HG03066 (cell line): ENCODE measurements around the gene TGFB3.

Experiments used
- ATAC-seq: cut with Tn5 transposase; IDR thresholded peaks from one replicate; pipeline ENCODE4 v1.9.1; 2021; ENCODE audit warnings: low read depth; ENCODE audit not compliant: unreplicated experiment

The TGFB3 gene

DNA sequence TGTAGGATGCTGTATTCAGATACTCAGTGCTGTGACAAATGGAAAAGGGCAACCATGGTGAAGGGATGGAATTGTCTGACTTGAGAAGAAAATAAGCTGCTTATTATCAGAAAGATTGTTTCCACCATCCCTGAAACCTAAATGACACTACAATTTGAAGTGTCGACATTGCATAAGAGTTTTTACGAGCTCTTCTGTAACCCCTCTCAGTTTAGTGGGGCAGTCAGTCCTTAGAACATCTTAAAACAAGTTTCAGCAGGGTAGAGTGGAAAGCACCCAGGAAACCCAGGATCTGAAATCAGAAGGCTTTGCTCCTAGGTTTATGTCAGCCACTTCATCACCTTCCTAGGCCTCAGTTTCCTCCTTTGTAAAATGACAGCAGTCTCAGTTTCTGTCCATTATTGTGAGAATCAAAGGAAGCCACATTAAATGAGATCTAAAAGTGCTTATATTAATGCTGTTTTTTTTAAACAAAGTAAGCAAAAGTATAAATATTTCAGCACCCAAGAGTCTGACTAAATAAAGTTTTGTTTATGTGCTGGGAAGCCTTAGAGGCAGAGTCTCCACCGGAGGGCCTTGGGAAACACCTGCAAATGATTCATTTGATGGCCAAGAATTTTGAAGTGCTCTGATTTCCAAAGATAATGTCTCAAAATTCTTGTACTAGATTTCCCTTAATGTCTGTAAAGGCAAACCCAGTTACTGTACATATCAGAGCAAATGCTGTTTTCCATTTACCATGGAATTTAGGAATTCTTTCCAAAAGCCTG lies 5.6 kb upstream of the TGFB3 start:
- no peak for ATAC-seq

DNA sequence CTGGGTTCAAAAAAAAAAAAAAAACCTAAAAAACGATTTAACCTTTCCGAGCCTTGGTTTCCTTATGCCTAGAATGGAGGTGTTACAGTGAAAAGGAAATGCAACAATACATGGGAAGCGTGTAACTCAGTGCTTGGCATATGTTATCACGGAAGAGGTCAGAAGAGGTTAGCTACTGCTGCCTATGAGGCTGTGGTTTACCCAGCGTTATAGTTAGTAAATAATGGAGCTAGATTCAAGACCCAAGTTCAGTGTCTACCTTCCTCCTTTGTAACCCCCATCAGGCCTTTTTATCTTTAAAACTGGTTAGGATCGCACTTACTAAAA lies 4.6 kb upstream of the TGFB3 start:
- ATAC-seq, result no peak

DNA sequence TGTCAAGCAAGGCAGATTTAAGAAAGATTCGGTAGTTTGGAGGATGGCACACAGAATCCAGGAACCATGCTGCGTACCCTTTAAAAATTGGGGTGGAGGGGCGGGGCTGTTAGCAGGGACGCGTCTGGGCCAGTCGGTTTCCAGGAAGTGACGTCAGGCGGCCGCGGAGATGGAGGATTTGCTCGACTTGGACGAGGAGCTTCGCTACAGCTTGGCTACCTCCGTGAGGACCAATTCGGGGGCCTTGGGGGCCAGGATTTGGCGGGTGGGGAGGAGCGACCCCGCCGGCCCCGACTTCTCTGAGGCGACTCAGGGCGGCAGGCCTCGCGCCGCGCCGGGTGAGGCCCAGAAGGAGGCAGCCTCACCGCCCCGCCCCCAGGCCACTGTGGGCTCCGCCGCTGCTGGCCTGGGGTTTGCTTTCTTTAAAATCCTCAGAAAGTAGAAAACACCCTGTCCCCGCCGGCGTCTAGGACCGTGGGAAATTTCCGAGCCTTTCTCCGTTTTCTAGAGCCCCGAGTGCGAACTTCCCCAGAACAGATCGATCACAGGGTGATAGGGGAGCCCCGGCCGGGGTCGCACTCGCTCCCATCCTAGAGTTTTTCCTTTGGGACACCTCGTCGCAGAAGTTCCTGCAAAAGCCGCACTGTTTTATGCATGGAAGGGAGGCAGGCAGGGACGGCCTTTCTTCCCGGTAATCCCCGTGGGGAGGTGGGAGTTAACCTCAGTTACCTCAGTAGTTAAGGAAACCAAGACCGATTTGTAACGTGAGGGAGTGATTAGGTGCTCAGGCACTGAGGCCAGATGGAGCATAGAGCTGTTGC lies 4.0 kb upstream of the TGFB3 start, which contains the start of gene IFT43:
Gene IFT43, plus strand, starts transcription at position 146 of the 821 bp plus-strand sequence. Its CDS starts 24 bp downstream, at position 170.
- ATAC-seq, result peak; percentile 59

DNA sequence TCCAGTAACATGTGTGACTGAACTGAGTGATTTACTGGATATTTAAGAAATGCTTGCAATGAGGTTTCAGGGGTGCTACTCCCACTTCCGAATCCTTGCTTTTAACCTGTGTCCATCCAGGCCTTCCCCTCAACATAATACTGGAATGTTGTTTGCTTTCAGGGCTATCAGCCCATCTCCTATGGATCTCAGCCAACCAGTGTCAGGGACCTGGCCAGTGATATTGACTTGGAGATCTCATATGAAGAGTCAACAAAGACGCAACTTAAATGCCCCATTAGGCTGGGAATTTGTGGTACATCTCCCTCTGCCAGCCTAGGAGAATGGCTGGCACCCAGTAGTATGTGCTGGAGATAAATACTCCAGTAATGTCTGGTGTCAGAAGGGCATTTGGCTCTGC lies 2.9 kb upstream of the TGFB3 start:
- ATAC-seq, result no peak

DNA sequence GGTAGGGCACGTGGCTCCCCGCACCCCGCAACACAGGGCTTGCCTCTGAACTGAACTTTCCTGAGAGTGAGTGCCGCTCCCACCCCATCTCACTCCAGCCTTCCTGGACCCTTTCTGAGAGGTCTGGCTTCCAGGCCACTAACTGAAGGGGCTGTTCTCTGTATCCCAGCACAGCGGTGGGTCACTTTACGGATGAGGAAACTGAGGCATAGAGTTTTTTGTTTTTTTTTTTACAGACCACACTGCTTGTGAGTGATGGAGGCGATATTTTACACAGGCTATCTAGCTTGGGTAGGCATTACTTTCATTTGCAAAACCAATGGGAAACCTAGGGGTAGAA lies 1.2 kb upstream of the TGFB3 start:
- ATAC-seq, result no peak

DNA sequence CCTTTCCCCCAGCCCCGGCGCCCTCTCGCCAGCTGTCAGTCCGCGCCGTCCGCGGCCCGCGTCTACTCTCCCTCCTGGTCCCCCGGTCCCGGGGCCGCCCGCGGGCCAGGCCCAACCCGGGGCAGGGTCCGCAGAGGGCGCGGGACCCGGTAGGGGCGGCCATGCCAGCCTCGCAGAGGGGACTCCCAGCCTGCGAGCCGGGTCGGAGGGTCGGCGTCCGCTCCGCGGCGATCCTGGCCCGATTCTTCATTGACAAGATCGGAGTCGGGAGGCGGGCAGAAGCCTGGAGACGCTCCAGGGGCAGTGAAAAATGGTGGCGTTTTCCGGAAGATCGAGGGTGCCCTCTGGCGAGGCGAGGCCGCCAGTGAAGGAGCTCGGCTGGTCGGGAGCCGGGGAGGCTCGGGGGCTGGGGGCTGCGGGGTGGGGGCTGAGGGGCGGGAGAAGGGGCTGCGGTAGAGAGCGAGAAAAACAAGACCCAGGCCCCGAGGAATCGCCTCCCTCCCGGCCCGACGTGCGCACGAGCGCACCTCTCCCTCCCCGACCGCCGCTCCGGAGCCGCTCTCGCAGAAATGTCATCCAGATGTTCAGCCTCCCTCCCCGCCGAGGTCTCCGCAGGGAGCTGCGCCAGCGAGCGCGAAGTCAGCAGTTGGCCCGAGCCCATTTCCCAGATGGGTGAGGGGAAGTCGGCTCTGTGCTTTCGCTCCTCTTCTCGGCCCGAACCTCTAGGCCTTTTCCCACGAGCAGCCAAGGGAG lies 647 bp upstream of the TGFB3 start:
- no peak for ATAC-seq

DNA sequence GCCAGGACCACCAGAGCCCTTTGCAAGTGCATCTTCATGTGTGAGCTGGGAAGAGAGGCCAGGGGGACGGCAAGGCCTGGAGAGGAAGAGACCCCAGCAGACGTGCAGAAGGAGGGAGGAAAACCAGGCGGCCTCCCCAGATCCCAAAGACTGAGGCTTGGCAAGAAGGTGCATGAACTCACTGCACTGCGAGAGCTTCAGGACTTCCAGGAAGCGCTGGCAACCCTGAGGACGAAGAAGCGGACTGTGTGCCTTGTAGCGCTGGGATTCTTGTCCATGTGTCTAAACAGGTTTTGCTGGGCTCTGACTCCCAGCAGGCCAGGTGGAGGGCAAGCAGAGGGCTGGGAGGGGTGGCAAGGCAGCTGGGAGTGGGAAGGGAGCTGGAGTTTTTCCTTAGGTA lies 939 bp downstream of the TGFB3 start:
- no peak for ATAC-seq

DNA sequence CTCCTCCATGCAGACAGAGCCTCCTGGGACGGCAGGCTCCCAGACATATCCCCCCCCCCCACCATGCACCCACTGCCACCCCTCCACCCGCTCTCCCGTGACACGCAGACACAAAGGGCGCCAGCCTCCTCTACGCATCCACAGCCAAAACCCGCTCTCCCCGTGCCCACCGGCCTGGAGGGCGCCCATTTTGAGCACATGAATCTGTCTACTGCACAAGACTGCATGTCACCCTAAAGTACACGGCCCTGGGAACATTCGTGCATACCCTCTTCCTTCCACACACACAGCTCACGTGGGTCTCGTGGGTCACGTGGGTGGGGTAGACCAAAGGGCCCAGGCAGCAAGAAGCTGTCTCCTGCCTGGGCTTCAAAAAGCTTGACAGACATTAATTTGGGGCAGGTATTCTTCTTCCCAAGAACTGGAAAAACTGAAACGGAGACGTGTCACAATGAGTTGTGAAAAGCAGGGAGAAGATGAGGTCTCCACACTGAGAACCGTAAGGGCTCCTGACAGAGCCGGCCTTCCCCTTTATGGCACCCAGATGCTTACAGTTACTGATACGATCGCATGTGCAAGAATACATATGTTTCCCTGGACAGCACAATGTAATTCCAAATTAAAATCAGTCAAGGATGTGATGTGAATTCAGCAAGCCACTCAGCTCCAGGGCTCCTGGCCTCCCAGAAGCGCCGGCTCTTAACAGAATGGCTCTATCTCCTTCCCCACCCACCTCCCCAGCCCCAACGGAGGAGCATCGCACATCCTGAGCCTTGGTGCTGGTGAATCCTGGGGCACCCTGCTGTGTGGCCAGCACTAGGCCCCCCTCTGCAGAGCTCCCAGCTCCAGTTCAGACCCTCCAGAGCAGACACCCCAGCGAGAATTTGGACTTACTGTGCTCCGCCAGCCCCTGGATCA lies 1.9 kb downstream of the TGFB3 start:
- no peak for ATAC-seq

DNA sequence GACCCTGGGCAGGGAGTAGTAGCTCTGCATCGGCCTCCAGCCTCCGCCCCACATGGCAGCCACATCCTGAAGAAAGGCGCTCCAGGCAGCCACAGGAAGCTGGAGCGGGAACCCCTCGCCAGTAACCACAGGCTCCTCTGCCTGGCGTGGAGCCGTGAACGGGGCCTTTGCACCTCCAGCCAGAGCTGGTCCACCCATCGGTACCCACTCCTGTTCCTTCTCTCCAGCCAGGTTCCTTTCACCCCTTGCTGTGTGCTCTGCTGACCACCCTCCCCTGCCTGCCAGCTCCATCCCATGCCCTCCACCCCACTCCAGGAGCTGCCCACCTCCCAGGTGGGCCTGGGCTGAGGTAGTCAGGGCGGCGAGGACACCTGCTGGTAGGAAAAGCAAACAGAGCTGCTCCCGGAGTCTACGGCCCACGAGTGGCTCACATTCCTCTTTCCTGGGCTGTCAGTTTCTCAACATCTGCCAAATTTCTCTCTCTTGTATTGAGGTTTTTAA lies 2.7 kb downstream of the TGFB3 start:
- ATAC-seq, result no peak

DNA sequence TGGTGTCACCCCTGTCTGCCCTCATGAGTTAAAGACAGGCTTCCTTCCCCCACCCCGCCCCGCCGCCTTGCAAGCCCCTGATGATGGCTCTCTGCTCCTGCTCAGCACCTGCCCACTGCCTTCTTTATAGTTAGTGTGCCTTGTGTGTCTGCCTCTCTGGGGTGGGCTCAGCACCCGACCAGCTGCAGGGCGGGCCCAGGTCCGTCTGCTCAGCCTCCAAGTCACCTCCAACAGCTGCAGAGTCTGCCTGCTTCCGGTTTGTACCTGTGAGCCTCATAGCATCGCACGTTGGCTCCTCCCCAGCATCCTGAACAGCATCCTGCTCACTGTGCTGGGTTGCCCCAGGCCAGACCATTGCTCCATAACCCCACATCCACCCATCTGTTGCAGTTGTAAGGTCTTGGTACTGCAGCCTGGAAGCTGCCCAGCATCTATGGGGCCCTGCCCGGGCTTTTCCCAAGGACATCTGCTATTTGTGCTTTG lies 3.5 kb downstream of the TGFB3 start:
- ATAC-seq, result no peak

DNA sequence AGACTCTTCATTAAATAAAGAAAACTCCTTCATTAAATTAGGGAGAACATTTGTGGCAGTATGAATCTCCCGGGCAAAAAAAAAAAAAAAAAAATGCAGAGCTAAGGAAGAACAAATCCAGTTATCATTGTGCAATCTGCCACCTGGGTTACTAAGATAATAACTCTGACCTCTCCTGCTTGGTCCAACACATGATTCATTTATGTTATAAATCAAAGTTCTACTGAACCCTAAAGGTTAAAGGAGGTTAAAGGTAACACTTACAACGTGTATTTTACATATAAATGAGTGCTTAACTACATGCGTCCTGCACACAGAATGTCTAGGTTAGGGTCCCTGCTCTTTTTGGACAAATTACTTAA lies 4.2 kb downstream of the TGFB3 start:
- ATAC-seq, result no peak

DNA sequence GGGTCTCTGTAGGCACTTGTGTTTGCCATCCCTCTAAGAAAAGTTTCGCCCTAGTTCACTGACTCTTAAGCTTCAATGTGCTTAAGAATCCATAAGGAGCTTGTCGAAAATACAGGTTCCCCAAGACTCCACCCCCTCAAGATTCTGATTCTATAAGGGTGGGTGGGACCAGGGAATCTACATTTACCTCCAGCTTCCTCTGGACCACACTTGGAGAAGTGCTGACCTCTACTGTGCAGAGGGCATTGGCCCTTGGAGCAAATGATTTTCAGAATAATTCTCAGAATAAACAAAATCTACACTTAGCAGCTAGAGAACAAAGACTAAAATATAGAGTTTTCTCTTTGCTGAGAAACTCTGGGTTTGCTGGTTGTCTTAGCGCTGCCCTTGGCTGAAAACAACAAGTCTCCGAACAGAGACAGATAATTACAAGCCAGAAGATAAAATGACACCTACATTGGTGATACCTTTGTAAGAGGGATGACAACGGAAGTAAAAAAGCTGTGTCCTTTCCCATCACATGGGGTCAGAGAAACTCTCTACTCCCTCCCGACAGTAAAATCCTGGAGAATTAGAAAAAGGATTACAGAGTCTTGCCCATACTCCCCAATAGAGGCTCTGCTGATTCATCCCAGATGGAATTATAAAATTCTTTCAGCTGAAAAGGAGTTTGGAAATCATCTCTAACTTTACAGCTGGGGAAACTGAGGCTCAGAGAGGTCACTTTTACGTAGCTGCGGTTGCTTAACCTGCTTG lies 4.8 kb downstream of the TGFB3 start:
- ATAC-seq, result no peak

DNA sequence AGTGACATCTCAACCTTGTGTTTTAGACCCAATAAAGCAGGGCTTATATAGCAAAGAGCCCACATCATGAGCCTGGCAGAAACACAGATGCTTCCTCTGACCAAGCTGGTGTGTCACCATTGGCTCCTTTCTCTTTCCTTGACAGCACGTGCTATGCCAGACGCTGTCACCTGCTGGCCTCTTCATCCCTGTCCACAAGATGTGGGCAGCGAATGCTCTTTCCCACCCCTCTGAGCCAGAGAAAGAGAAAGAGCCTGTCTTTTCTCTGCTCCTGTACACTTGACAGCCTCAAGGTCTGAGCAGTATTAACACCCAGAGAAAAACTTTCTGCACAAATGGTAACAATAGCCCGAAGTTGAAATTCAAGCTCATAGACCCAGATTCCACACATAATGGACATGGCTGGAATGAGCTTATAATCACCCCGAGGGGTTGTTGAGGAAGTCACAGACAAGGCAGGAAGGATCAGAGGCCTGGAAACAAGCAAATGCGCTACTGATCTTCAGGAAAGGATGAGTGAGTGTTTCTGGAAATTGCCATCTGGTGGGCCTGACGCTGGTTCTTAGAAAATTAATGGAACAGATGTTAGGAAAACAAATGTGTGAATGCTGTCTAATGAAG lies 8.9 kb downstream of the TGFB3 start:
- no peak for ATAC-seq

DNA sequence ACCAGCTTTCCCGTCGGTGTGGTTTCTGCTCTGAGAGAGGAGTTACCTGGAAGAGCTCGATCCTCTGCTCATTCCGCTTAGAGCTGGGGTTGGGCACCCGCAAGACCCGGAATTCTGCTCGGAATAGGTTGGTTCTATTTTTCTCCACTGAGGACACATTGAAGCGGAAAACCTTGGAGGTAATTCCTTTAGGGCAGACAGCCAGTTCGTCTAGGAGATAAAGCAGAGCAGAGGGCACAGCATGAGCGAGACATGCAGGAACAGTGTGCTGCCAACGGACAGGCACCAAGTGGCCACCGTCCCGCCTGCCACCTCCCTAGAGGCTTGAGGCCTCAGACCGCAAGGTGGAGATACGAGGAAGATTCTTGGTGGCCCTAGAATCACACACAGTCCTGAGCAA lies 10.3 kb downstream of the TGFB3 start:
- ATAC-seq, result no peak

DNA sequence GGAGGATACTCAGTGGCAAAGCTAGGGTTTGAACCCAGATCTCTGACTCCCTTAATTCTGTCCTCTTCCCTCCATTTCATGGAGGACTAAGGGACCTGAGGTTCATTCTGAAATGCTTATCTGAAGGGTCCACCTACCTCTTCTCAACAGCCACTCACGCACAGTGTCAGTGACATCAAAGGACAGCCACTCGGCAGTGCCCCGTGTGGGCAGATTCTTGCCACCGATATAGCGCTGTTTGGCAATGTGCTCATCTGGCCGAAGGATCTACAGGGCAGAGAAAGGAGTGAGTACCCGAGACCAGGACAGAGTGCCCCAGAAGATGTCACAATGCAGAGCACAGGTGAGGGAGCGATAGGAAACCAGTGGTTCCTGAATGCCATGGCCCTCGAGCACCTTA lies 10.8 kb downstream of the TGFB3 start:
- no peak for ATAC-seq

DNA sequence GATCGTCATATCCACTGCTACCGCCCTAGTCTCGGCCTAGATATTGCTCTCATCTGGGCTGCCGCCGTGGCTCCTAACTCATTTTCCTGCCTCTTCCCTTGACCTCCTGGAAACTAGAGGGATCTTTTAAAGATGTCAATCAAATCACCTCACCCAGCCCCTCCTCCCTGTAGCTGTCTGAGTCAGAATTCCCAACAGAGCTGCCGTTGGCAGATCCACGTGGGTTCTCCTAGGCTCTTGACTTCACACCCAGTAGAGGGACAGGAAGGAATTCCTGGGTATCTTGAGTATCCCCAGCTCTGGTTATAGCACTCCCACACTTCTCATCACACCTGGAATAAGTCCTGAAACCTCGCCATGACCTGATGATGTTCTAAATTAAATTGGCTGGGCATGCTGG lies 11.9 kb downstream of the TGFB3 start:
- ATAC-seq, result no peak

DNA sequence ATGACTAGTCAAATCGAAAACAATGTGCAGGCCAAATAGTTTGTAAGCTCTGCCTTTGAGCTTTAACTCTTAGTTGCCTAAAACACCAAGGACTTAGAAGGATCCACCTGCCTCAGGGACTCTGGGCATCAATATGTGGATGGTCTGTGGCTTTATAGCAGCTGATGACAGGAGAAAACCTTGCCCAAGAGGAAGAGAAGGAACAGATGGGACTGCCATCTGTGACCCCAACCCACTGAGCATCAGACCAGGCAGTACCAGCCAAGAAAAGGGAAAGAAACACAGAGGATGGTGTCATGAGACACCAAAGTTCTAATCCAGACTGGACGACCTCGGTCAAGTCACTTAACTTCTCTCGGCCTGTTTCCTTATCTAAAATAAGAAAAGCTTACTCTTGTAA lies 12.7 kb downstream of the TGFB3 start:
- ATAC-seq, result no peak

DNA sequence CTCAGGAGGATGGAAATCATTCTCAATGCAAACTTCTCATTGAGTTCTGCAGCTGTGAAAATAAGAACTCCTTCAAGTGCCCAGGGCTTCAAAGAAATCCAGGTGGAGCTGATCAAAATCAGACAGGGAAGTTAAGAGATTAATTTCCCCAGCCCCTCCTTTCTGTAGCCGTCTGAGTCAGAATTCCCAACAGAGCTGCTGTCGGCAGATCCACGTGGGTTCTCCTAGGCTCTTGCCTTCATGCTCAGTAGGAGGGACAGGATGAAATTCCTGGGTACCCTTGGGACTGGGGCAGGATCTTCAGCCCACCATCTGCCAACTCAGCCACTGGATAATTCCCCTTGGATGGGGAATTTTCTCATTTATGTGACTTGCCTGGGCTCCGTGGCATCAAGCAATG lies 13.3 kb downstream of the TGFB3 start:
- no peak for ATAC-seq

DNA sequence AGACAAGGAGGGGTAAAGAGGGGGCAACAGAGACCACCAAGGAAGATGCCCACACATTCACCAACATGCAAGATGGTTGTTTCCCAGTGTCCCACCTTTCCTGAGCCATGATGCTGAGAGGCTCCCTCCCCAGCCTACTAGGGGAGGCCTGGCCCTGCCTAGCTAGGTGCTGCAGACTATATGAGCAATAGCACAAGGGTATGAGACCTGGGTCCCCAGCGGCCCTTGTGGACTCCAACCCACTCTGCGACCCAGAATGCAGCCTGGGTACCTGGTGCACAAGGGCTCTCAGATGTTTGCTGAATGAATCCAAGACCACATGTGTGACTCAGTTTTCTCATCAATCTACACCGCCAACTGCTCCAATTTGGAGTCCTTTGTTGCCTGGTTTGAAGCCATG lies 13.9 kb downstream of the TGFB3 start:
- ATAC-seq, result no peak
